ENCODE results near the gene SCYL1.

The SCYL1 gene

GRCh38 chr11:65489035-65489705, 35.7 kb upstream of the SCYL1 start:
- in situ Hi-C loops (cut with HindIII; ENCODE audit: low sequenced_read_pairs): no loop called here
- no peak for DNase-seq (ENCODE audit: low read depth)
- no peak overlapping the region for H3K4me3 ChIP-seq (ENCODE audit: low read depth, low read length)
- TF ChIP-seq CTCF (IDR thresholded peaks at IDR 0.05; ENCODE audit: low read depth, low read length, missing control alignments): no peak

GRCh38 chr11:65489706-65490320, 35.1 kb upstream of the SCYL1 start:
- DNase-seq (ENCODE audit: low read depth): no peak
- in situ Hi-C loops (cut with HindIII; ENCODE audit: low sequenced_read_pairs): no loop called here
- no peak for TF ChIP-seq CTCF (IDR thresholded peaks at IDR 0.05; ENCODE audit: low read depth, low read length, missing control alignments)
- H3K4me3 ChIP-seq (ENCODE audit: low read depth, low read length): no peak overlapping the region

- in situ Hi-C loops (cut with HindIII; ENCODE audit: low sequenced_read_pairs): no loop called here
- DNase-seq (ENCODE audit: low read depth): no peak
- H3K4me3 ChIP-seq (ENCODE audit: low read depth, low read length): no peak overlapping the region
- TF ChIP-seq CTCF (IDR thresholded peaks at IDR 0.05; ENCODE audit: low read depth, low read length, missing control alignments): no peak
These were observed 33.8 kb upstream of the SCYL1 start for GRCh38 chr11:65491163-65491465.

- no peak overlapping the region for H3K4me3 ChIP-seq (ENCODE audit: low read depth, low read length)
- in situ Hi-C loops (cut with HindIII; ENCODE audit: low sequenced_read_pairs): no loop called here
- TF ChIP-seq CTCF (IDR thresholded peaks at IDR 0.05; ENCODE audit: low read depth, low read length, missing control alignments): no peak
- DNase-seq (ENCODE audit: low read depth): peak; percentile 84
These were observed 33.1 kb upstream of the SCYL1 start for GRCh38 chr11:65491614-65492386.

GRCh38 chr11:65492387-65492636, 32.6 kb upstream of the SCYL1 start:
- no peak for TF ChIP-seq CTCF (IDR thresholded peaks at IDR 0.05; ENCODE audit: low read depth, low read length, missing control alignments)
- in situ Hi-C loops (cut with HindIII; ENCODE audit: low sequenced_read_pairs): no loop called here
- DNase-seq (ENCODE audit: low read depth): no peak
- H3K4me3 ChIP-seq (ENCODE audit: low read depth, low read length): no peak overlapping the region

GRCh38 chr11:65492637-65493366, 32.1 kb upstream of the SCYL1 start:
- in situ Hi-C loops (cut with HindIII; ENCODE audit: low sequenced_read_pairs): no loop called here
- no peak for DNase-seq (ENCODE audit: low read depth)
- no peak overlapping the region for H3K4me3 ChIP-seq (ENCODE audit: low read depth, low read length)
- TF ChIP-seq CTCF (IDR thresholded peaks at IDR 0.05; ENCODE audit: low read depth, low read length, missing control alignments): no peak

All from astrocyte of the cerebellum (primary cell).